Forelimb muscle (tissue), 1 donor: ENCODE data around the gene PIK3R6. TPM values are rescaled to one million over a fixed set of nuclear protein-coding genes. Genes with fewer than 3 reads are reported as not detected.

Experiments
- DNase-seq: peaks from one replicate; pipeline ENCODE4 v3.0.0-alpha.2; 2013; ENCODE audit warnings: low read depth
- polyA plus RNA-seq: library from polyadenylated mRNA; unstranded; fragments of 120-200 nt; gene quantifications from one replicate; pipeline ENCODE4 v1.2.1, GENCODE V29; 2013; ENCODE audit not compliant: insufficient read length

PIK3R6 gene
- polyA plus RNA-seq, 1 donor: 4.3 TPM

DNA sequence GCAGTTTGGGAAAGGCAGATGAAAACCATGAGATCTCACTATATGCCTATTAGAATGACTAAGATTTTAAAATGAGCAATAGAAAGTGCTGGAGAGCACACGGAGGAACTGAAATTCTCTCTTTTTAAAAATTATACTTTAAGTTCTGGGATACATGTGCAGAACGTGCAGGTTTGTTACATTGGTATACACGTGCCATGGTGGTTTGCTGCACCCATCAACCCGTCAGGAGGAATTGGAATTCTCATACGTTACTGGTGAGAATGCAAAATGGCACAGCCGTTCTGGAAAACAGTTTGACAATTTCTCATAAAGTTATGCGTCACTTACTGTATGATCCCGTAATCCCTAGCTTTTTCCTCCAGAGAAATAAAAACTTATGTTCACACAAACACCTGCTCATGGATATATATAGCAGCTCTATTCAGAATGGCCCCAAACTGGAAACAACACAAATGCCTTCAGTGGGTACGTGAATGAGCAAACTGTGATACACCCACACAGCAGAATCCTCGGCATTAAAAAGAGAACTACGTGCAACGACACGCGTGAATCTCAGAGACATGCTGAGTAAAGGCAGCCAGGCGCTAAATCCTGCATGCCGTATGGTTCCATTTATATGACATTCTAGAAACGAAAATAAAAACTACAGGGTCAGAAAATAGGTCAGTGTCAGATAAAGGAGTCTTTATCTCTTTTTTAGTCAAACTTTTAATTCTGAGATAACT lies 11.8 kb downstream of the PIK3R6 start:
- no peak for DNase-seq

DNA sequence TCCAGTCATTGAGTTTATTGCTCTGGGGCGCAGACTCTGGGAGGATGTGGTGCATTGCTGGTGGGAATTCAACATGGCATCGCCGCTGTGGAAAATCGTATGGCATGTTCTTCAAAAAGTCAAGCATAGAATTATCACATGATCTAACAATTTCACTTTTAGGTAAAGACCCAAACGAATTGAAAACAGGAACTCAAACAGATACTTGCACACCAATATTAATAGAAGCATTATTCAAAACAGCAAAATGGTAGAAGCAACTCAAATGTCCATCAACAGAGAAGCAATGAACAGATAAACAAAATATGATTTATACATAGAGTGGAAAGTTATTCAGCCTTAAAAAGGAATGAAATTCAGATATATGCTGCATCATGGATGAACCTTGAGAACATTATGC lies 15.9 kb downstream of the PIK3R6 start:
- no peak for DNase-seq

DNA sequence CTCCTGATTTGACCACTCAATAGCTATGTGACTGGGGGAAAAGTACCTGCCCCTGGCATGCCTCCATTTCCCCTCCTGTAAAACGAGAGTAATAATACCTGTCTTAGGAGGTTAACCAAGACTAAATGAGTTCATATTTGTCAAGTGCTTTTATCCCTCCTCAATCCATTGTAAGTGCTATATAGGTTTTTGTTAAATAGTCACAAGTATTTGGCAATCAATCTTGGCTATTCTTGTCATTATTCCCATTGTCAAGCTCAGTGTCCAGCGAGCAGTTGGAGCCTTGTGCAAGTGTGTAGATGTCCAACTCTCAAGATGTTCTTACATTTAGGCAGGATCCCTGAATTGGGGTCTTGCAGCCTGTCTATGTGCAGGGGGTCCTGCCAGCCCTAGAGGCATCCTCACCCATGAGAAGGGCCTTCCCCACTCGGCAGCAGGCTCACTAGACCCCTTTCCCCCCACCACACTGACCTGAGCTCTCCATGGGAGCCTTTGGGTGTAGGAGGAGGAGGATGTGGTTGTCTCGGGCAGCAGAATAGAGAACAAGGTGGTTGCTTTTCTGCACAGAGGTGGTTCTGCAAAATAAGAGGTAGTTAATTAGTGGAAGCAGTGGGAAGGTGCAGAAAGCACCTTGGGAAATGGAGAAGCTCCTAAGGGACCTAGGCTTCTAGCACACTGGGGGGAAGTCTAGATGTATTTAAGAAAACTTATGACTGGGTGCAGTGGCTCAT lies 18.0 kb downstream of the PIK3R6 start:
- no peak for DNase-seq

DNA sequence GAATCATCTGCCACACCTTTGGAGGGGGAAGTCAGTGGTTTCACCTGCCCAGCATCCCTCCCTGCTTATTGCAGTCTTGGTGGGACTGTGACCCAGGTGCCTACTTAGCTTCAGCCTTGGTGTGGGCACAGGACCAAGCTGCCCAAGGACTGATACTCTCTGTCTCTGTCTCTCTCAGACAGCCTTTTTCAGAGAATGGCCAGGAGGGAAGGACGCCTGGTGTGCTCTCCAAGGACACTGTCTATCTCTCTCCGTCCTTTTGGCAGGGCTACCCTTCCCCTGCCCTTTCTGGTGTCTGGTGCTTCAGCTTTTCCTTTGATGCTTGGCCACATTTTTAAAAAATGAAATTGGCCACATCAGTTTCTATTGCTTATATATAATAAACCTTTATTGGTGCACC lies 19.6 kb downstream of the PIK3R6 start:
- DNase-seq: no peak

DNA sequence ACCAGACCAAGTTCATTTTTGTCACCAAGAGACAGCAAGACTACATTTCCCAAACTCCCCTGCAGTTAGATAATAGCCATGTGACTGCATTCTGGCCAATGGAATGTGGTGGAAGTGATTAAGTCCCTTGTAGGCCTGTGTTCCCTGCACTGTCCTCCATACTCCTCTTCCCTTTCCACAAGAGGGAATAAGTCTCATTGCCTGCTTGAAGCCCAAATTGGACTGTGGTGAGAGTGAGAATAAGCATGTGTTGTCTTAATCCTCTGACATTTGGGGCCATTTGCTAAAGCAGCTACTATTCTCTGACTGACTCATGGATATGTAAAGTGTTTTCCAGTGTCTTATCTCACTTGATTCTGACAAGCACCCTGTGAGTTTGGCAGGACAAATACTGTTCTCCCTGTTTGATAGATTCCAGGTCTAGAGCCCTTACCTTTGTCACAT lies 20.7 kb downstream of the PIK3R6 start:
- DNase-seq: no peak

DNA sequence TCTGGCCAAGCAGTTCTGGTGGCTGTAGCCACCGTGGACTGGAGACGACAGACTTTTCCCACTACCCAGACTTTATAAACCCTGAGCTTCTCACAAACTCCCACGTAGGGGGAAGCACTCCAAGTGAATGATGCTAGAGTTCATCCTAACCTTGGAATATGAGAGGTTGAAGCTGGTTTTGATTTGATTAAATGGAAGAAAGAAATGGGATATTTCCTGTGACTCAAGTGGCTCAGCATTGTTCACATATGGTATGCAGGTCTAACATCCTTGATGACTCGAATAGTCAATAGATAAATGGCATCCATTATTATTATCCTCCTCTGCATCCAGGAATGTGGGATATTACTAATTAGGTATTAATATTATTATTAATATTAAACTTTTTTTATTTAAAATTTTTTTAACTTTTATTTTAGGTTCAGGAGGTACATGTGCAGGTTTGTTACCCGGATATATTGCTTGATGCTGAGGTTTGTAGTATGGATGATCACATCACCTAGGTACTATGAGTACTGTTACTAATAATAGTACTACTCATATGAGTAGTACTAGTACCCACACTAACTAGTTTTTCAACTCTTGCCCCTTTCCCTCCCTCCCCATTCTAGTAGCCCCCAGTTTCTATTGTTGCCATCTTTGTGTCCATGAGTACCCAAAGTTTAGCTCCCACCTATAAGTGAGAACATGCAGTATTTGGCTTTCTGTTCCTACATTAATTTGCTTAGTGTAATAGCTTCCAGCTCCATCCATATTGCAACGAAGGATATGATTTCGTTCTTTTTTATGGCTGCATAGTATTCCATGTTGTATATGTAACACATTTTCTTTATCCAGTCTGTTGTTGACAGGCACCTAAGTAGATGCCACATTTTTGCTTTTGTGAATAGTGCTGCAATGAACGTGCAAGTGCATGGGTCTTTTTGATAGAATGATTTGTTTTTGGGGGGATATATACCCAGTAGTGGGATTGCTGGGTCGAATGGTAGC lies 22.9 kb downstream of the PIK3R6 start:
- no peak for DNase-seq

DNA sequence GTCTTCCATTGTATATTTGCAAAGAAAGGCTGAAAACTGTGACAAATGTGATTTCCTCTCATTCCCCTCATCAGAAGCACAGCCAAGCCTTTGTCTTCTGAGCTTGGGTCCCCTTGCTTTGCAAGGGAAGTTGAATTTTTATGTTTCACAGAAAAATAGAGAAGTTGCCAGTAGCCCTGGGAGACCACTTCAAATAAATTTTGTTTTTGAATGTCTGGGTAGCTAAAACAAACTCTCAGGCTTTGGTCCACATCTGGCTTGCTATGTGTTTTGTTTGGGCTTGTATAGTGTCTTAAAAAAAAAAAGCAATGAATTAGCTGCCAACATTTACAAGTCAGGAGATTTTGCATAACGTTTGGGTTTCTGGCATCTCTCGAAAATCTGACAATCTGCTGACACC lies 24.1 kb downstream of the PIK3R6 start:
- no peak for DNase-seq

DNA sequence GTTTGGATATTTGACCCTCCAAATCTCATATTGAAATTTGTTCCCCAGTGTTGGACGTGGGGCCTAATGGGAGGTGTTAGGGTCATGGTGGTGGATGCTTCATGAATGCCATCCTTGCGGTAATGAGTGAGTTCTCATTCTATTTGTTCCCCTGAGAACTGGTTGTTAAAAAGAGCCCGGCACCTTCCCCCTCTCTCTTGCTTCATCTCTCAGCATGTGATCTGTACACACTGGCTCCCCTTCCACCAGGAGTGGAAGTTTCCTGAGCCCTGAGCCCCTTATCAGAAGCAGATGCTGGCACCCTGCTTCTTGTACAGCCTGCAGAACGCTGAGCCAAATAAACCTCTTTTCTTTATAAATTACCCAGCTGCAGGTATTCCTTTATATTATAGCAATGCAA lies 25.6 kb downstream of the PIK3R6 start:
- no peak for DNase-seq

DNA sequence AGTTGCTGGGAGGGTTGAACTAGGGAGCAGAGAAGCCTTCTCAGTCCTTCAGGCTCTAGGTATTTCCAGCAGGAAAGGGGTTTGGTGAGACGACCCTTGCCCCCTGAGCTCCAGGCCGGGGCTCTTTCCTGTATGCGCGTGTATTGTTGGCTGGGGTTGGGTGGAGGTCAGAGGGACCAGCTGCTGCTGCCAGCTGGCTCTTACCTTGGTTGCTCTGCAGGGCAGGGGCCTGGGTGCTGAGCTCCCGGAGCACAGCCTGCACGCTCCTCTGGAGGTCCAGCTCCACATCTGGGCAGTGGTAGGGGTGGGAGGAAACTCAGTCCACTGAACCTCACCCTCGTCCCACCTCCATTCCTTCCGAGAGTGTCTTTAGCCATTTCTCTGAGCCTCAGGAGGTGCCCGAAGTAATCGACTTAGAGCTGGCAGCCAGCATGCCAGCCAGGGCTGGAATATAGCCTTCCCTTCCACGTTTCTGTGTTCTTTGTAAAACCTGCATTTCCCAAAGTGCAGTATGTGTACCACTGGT lies 28.0 kb downstream of the PIK3R6 start:
- DNase-seq: no peak

DNA sequence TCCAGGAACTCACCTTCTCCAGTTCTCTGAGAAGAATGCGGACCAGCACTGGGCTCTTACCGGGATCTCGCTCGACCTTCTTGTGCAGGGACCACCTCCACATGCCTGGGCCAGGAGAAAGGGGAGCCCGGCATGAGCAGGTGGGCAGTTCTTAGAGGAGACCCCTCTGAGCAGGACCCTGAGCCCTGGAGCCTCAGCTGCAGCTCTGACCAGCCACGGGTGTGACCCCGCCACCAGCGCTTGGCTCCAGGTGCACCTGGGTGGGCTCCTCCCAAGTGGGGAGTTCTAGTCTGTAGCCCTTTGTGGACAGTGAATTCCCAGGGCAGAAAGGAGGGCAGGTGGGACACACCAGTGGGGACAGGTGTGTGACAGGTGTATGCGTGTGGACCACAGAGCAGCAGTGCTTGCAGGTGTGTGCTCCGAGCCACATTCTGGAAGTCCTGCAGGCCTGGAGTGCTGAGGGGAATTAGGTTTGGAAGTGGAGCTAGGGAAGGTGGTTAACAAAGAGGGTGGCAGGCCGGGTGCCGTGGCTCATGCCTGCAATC lies 28.9 kb downstream of the PIK3R6 start:
- DNase-seq: no peak

DNA sequence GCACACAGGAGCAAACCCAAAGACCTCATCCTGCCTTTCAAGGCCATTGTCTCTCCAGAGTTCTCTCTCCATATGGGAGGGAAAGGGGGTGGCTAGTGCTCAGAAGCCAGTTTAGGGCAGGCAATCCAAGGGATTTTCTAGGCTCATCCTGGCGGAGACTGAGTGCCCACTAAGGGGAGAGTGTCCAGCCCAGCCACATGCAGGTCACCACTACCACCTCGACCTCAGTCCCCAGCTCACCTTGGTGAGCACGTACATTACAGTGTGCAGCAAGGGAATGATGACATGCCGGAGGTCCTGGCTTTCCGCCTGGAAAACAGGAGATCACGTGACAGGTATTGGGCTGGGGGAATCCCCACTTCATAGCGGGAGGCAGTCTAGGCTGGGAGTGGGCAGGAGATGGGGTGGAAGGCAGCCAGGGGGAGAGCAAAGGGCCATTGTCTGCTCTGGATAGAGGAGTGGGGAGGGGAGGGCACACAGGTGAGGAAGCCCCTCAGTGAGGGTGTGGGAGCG lies 29.9 kb downstream of the PIK3R6 start:
- no peak for DNase-seq

DNA sequence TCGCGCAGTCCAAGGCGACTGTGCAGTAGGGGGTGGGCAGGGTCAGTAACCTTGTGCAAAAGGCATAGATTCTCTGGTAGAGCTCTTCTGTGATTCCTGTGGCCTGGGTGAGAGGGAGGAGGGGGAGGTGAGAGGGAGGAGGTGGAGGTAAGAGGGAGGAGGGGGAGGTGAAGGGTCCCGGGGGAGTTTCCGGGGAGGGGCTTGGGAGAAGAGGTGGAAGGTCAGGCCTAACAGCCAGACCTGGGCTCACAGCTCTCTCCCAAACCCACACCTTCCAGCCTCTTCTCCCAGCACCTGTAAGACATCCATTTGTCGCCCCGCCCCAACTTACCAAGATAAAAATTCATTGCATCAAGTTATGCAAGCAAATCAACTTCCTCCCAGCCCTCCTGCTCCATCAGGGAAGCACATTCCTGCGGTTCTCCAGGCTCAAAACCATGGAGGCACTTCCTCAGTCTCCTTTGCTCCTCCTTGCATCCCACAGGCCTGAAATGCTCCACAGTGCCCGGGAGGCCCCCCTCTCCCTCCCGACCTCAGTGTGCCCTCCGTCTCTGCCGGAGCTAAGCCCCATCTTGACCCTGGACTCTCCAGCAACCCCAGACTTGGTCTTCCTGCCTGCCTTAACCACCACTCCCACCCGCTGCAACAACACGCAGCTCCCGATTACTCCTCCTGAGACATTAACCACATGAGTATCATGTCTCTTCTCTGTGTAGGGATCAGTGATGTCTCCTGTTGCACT lies 30.5 kb downstream of the PIK3R6 start:
- no peak for DNase-seq

DNA sequence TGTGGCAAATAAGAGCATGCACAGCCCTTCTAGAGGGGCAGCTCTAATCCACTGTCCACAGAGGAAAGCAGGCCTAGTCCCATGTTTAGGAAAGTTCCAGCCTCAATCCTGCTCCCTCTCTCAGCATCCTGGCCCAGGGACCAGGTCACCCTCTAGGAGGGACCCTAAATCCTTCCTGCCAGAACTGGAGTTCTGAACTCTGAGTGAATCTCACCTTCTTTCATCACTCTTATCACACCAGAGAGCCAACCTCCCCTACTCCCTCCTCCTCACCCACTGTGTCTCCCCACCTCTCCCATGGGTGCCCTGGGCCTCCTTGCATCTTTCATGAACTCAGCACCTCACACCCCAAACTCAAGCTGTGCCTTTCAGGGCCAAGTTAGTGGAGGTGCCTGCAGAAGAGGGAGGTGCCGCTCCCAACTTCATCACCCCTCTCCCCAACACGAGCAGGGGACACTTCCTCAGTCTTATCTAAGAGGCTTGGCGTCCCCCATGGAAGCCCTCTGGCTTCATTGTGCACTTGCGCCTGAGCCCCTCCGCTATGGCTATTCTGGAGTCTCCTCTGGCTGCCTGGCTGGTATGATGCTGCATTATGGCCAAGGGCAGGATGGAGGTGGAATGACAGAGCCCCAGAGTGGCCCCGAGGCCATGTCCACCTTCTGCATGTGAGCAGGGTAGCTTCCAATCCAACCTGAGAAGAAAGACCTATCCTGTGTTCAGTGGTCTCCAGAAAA lies 31.7 kb downstream of the PIK3R6 start:
- no peak for DNase-seq

DNA sequence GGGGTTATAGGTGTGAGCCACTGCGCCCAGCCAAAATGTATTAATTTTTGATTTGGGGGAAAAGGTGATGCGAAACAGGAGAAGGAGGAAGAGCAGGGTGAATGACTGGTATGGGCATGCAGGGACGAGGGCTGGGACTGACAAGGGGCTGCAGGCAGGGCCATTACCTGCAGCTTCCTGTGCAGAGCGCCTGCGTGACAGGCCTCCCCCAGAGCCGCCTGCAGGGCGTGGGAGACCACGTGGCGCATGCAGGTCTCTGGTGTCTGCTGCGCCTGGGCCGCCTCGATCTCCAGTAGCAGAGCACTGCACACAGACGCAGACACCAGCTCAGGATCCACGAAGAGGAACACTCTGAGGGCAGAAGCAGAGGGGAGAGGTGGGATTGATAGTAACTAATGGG lies 32.4 kb downstream of the PIK3R6 start:
- no peak for DNase-seq

DNA sequence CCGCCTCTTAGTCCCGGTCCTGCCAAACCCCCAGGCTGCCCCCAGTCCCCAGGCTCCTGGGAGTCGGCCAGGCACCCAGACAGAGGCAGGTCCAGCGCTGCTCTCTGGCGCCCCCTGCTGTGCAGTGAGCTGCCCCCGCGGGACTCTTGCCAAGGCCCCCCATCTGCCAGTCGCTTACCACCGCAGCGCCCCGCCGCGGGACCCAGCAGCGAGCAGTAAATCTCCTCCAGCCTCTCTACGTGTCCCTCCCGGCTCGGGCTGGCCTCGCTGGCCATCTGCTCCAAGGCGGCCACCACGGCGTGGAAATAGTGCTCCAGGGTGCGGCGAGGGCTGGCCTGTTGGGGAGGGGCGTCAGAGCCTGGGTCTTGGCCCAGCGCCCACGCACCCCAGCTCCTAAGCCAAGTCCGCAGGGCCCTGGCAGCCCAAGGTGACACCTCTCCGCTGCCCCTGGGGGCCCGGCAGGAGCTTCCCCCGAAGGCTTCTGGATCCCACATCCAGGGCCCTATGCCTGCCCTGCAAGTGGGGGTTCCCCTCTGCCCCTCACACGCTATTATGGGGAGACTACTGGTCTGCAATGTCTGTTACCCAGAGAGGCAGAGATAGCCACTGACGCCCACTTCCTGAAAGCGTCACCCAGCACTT lies 34.6 kb downstream of the PIK3R6 start:
- no peak for DNase-seq

DNA sequence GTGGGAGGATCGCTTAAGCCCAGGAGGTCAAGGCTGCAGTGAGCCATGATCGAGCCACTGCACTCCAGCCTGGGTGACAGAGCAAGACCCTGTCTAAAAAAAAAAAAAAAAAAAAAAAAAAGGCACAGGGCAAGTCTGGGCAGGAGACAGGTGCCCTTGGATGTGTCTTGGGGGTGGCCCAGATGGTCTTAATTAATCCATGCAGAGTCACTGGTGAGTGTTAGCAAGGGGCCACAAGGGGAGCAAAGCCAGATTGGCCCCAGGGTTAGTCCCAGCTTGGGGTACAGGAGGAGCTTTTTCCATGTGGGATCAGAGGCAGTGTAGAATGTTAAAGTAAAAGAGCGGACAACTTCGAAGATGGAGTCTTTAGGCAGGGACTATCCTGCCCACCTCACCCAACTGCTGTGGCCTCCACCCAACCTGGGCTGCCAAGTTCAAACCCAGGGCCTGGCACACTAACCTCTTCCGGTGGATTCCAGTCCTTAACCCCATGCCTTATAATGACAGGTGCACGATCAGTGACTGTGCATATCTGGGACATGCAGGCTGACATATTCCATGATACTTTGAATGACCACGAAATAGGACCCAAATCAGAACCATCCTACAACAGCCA lies 36.1 kb downstream of the PIK3R6 start:
- DNase-seq: no peak

DNA sequence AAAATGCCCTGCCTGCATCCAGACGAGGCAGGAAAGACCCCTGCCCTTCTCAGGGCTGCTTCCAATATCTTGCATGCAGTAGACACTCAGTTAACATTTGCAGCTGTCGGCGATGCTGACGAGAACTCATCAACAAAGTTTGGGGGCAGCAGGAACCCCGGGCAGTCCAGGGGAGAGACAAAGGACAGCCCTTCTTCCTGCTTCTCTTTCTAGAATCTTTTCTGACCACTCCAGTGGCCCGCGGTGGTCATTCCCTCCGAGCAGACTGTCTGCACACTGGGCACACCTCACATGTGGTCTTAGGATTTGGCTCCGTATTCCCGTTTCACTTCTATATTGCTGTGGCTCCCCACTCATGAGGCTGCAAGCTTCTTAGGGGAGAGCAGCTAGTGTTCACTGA lies 37.3 kb downstream of the PIK3R6 start:
- no peak for DNase-seq

DNA sequence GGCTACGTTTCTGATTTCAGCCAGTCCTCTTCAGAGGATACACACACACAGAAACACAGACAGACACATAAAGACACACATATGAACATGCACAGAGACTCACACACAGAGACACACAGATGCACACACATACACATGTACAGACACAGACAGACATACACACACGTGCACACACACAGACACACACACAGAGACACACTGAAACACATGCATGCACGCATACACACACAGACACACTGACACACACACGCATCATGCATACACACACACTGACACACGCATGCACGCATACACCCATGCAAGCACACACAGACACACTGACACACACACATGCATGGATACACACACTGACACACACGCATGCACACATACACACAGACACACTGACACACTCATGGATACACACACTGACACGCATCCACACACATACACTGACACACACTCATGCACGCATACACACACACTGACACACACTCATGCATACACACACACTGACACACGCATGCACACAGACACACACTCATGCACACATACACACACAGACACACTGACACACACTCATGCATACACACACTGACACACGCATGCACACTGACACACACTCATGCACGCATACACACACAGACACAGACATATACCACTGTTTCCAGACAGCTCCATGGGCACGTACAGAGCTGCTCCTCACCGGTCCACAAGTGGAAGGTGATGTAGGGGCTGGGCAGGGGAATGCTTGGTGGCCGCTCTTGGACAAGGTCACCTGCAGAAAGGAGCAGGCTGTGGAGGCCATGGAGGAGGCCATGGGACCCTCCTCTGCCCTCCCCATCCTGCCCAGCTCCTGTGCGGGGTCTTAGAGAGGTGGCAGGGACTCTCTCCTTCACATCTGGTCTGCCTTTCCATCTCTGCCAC lies 38.2 kb downstream of the PIK3R6 start:
- no peak for DNase-seq
